Activated T-cell treated with anti-CD3 and anti-CD28 coated beads, Interleukin-2, amount 50 U/mL, for 1 hour (primary cell): Measurements from ENCODE around the gene FGF2.
"Not testable (repeated sequence)": the region's sequence is repeated elsewhere in the genome, so short reads cannot be mapped to it uniquely, and the experiment has no call there.

Experiments
- DNase-seq: peaks from one replicate; pipeline ENCODE4 v3.0.0-alpha.2; 2020

Gene FGF2

GRCh38 chr4:122826553-122827257 is at the start of gene FGF2:
FGF2 (plus strand) TSS chr4:122826831; CDS start chr4:122827175, 344 bp downstream.
- DNase-seq: peak; percentile 25

DNA sequence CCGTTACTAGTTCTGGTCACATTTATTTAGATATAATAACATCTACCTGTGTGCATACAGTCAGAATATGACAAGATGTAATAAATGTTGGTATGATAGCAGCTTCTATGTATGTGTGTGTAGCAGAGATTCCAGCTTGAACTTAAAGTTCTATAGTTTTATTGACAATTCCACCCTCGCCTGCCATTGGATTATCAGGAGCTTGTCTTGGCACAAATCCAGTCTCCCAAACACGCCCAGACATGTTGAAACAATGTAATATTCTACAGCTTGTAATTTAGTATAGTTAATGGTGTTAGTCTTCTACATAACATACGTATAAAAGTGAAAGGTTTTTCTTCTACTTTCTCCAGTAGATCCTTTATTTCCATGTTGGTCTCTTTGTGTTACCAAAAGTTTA is 49.7 kb upstream of the FGF2 start:
- DNase-seq: no peak

GRCh38 chr4:122777846-122778673 is 48.6 kb upstream of the FGF2 start:
- no peak for DNase-seq

DNA sequence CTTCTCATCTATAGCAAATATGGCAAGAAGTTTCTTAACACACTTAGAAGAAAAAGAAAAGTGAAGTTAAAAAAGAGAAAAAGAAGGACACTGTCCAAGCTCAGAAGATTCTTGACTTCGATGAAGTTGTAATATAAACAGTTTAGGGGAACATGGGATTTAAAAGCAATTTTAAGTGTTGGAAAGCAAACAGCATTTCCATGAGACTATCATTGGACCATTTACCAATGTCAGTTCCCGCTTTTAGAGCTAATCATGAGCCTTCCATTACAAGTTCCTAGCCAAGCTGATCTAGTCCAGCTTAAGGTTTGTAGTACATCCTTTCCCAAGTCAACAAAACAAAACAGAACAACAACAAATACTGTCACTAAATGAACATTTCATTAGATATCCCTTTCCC is 45.1 kb upstream of the FGF2 start:
- no peak for DNase-seq

DNA sequence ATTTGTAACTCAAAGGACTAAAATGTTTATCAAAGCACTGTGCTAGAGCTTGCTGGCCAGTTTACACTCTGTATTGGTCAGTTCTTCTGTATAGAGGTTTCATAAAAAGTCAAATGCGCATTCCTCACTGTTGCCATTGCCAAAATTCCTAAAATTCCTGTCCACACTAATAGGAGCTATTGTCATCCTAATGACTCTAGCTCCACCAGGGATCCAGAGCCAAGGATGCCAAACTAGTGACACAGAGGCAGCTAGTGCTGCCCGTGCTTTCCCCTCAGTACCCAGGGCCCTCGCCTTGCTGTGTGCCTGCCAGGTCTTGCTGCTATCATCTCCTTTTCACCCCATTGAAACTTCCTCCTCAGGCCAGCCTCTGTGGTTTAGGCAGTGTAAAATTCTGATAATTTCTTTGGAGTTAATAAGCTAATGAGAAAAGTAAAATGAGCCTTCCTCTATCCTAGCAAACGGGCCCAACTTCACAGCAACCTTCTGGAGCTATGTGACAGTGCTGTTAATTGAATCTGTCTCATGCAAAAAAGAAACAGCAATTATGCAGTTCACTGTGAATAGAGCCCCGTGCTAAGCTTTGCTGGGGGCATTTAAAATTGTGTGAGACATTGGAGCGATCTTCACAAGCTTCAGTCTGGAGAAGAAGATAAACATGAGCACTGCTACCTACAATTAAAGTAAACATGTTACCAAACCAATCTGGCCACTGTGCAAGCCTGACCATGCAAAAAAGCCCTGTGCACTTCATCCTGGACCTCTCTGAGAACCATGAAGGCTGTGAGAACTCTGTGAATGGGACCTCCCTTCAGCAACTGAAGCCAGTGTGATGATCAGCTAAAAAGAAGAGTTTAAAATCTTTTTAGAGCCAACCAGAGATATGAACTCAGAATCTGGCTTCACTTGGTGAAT is 43.1 kb upstream of the FGF2 start:
- DNase-seq: no peak

- no peak for DNase-seq
Measured at GRCh38 chr4:122784261-122784660, 42.4 kb upstream of the FGF2 start.

DNA sequence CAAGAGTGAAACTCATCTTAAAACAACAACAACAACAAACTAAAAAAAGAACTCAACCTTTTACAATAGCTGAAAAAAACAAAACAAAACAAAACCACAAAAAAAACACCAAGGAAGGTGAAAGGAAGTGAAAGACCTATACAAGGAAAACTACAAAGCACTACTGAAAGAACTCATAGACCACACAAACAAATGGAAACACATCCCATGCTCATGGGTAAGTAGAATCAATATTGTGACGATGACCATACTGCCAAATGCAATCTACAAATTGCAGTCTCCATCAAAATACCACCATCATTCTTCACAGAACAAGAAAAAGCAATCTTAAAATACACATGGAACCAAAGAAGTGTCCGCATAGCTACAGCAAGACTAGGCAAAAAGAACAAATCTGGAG is 41.5 kb upstream of the FGF2 start:
- no peak for DNase-seq

DNA sequence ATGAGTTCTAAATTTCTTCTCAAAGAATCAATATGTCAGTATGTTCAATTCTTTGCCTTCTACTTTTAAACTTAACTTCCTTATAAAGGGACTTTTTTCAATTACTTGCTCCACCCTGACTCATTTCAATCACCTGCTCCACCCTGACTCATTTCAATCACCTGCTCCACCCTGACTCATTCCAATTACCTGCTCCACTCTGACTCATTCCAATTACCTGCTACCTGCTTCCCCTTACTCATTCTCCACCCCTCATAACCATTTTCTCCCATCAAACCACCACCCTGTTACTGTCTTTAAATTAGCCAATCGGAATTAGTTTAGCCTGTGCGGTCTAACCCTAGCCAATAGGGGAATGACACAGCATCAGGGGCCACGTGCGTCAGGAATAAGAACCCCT is 40.3 kb upstream of the FGF2 start:
- not testable (repeated sequence) for DNase-seq

- not testable (repeated sequence) for DNase-seq
Measured at GRCh38 chr4:122786920-122787319, 39.7 kb upstream of the FGF2 start.

- no peak for DNase-seq
Measured at GRCh38 chr4:122787940-122788339, 38.7 kb upstream of the FGF2 start.

- no peak for DNase-seq
Measured at GRCh38 chr4:122788935-122789334, 37.7 kb upstream of the FGF2 start.

GRCh38 chr4:122793811-122794210 is 32.8 kb upstream of the FGF2 start:
- no peak for DNase-seq

GRCh38 chr4:122796801-122797404 is 29.7 kb upstream of the FGF2 start:
- DNase-seq: no peak

- DNase-seq: no peak
Measured at GRCh38 chr4:122797405-122798094, 29.1 kb upstream of the FGF2 start.

- DNase-seq: no peak
Measured at GRCh38 chr4:122798101-122798500, 28.5 kb upstream of the FGF2 start.

DNA sequence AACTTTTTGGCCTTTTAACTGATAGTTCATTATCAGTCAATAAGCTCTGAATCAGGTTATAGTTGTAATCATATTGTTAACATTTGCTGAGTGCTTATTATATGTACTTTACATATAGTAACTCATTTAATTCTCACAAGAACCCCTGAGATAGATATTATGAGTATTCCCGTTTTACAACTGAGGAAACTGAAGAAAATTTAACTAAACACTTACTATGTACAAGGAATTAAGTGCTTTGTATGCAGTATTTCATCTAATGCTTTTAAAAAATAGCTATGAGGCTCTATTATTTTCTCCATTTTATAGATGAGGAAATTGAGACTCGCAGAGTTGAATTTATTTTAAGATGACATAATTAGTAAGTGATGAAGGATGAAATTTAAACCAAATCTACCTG is 27.7 kb upstream of the FGF2 start:
- DNase-seq: no peak

DNA sequence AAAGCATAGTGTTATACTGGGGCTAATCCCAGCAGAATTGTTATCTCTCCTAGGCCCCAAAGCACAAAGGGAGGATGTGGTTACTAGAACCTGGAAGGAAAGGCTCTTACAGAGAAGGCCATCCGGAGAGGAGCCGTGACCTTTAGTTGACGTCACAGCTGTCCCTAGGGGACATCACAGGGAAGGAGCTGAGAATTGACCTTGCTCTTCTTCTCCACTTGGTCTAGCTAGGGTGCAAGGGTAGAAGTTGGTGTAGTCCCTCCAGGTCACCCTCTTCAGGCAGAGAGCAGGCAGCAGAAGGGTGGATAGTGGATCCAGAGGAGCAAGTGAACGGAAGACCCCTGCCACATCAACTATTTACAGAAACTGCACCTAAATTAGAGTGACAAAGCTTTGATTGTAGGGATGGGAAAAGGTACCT is 22.8 kb upstream of the FGF2 start:
- no peak for DNase-seq

- no peak for DNase-seq
Measured at GRCh38 chr4:122806981-122807679, 19.5 kb upstream of the FGF2 start.

DNA sequence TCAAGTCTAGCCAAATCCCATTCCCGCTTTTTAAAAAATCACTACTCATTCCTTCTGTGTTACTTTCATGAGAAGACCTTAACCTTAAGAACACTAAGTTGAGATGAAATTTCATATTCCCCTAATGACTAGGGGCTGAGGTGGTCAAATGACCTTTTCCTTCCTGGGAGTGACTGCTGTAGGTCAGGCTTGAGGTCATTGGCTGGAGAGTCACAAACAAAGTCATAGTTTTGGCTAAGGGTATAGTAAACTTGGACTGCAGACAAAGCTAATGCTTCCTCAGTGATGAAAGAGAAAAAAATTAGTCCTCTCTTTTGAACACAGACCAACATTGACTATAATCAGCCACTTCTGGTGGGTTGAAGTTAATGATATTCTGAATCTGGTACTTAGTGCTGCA is 16.0 kb upstream of the FGF2 start:
- DNase-seq: no peak

DNA sequence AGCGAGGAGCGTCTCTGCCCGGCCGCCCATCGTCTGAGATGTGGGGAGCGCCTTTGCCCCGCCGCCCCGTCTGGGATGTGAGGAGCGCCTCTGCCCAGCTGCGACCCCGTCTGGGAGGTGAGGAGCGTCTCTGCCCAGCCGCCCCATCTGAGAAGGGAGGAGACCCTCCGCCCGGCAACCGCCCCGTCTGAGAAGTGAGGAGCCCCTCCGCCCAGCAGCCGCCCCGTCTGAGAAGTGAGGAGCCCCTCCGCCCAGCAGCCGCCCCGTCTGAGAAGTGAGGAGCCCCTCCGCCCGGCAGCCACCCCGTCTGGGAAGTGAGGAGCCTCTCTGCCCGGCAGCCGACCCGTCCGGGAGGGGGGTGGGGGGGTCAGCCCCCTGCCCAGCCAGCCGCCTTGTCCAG is 14.8 kb upstream of the FGF2 start:
- DNase-seq: not testable (repeated sequence)

- DNase-seq: not testable (repeated sequence)
Measured at GRCh38 chr4:122812823-122813222, 13.8 kb upstream of the FGF2 start.

DNA sequence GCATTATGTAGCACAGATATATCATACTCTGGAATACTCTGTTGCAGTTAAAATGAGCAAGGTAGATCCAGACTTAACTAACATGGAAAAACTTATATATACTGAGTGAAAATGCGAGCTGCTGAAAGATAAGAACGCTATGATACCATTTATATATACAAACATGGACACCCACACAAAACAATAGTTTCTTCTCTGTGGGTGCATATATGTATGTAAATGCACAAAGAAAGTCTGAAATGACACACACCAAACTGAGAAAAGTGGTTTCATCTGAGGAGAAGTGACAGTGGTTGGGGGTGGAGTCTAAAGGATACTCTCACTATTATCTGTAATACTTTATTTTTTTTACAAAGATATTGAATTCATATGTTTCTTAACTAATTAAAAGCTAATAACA is 12.2 kb upstream of the FGF2 start:
- DNase-seq: no peak
